HG03442 (cell line): ENCODE data around the gene SUSD4.

Experiments
- ATAC-seq: cut with Tn5 transposase; IDR thresholded peaks from one replicate; pipeline ENCODE4 v1.9.1; 2021; ENCODE audit warnings: mild to moderate bottlenecking, moderate library complexity; ENCODE audit not compliant: unreplicated experiment

Gene SUSD4

DNA sequence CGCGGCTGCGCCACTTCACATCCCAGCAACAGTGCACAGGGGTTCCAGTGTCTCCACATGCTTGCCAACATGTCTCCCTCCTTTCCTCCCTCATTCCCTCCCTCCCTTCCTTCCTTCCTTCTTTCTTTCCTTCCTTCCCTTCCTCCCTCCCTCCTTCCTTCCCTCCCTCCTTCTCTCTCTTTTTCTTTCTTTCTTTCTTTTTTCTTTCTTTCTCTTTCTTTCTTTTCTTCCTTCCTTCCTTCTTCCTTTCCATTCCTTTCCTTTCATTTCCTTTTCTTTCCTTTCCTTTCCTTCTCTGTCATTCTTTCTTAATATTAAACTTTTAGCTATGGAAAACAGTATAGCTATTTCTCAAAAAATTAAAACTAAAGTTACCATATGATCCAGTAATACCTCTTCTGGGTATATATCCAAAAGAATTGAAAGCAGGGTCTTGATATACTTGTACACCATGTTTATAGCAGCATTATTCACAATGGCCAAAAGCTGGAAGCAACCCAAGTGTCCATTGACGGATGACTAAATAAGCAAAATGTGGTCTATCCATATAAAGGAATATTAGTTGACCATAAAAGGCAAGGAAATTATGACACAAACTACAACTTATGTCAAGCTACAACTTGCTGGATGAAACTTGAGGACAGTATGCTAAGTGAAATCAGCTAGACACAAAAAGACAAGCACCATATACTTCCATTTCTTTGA is 165.9 kb downstream of the SUSD4 start:
- no peak for ATAC-seq

DNA sequence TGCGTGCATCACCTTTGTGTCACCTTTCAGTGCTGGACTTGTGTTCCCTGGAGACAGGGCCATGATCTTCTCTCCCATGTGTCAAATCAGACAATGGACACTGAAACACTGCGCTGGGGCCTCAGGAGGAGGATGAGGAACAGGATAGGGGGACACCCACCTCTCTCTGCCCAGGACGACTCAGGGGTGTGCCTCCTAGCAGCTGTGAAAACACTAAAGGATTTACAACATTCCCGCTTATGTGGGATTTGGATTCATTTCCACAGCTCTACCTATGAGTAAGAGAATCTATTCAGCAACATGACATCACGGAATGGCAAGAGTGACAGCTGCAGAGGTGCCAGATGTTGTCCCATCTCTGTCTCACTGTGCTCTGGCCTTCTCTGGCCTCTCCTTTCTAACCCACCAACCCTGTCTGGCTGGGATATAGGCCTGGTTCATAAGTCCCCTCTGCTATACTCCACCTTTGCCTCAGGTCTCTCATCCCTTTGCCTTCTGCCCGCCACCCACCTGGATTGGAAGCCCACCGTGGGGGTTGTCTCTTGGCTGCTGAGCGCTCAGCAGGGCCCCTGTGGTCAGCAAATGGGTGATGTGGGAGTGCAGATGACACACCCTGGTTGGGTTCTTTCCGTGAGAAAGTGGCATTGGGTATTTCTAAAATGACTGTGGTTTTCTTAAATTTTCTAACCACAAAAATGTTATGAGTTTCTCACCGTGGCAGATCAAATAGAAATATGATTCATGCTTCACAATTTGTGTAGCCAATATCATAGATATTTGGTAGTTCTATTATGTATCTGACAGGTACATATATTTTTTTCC is 173.9 kb downstream of the SUSD4 start:
- ATAC-seq = peak; percentile 68

DNA sequence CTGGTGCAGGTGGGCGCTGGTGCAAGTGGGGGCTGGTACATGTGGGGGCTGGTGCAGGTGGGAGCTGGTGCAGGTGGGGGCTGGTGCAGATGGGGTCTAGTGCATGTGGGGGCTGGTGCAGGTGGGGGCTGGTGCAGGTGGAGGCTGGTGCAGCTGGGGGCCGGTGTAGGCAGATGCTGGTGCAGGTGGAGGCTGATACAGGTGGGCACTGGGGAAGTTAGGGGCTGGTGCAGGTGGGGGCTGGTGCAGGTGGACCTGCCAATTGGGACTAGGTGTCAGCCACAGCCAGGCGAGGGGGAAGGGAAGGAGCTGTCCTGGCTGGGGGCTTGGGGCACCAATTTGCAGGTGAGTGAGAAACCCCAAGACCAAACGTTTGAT is 174.5 kb downstream of the SUSD4 start:
- ATAC-seq = no peak

DNA sequence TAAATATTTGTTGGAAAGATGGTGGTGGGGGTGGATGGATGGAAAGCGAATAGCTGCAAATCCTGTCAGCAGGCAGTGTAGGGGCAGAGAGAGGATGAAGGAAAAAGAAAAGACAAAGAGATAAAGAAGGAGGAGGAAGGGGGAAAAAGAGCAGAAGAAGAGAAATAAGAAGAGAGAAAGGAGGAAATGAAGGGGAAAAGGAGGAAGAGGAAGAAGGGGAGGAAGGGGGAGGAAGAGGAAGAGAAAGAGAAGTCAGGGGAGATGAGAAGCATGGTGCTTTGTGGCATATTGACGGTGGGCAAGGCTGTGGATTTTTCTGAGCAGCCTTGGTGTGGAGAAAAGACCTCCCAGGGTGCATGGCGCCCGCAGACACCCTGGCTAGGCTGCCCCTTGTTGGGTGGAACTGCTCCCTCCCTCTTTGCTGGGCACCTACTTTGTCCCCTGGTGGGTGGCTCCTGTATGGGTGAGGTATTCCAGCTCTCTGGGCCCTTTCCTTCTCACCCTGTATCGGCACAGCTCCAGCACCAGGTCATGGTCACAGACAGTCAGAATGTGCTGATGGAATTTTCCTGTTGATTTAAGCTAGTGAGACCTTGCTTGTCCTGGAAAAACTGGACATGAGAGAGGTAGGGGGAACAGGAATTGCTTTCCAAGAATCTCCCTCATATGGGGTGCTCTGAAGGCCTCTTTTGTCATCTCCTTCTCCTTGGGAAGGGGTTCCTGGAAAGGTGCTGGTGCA is 175.2 kb downstream of the SUSD4 start:
- ATAC-seq = no peak

DNA sequence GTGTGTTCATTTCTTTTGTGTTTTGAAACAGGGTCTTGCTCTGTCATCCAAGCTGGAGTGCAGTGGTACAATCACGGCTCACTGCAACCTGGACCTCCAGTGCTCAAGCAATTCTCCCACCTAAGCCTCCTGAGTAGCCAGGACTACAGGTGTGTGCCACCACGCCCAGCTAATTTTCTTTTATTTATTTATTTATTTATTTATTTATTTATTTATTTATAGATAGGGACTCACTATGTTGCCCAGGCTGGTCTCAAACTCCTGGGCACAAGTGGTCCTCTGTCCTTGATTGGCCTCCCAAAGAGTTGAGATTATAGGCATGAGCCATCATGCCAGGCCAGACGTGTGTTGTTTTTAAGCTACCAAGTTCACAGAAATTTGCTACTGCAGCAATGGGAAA is 177.2 kb downstream of the SUSD4 start:
- no peak for ATAC-seq

DNA sequence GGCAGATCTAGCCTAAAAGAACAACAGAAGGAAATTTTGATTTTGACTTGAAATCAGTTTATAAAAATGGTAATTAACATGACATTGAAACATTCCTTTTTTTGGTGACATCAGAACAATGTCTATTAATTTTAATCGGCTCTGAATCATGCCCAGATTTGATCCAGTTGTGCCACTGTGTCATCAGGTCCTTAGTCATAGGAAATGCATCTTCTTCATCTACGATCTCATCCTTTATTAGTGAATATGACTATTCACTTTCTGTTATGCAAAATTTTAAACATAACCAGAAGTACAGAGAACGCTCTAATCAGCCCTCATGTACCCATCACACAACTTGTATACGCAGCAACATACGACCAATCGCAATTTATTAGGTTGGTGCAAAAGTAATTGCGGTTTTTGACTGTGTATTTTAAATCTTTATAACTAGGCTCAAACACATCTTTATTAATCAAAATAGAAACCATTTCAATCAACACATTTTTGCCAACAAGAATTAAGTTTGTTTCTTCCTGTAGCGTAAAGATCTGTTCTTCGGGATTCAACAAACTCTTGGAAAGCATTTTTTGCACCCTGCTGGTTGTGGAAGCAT is 180.6 kb downstream of the SUSD4 start:
- ATAC-seq = no peak

DNA sequence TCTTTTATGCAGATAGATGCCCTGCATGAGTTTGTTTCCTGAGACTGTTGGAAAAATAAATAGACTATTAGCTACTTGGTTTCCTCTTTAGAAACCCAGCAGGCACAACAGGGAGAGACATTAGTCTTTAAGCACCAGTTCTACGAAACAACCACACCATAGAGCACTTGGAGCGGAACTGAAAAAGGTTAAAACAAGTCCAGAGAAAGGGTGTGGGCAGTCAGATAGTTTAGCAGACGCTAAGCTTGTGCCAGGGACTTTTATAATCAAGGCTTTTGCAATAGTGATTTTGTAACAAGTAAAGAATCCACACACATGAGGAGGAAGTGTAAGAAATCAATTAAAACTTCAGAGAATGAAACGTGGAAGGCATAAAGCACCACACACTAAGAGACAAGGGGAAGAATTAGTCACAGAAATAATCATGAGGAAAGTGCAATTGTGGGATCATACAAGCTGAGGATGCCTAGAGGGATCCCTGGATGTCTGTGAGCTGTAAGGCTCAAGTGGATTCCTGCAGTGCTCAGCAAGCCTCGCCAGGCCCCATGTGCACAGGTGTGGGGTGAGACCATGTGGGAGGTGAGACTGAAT is 183.2 kb downstream of the SUSD4 start:
- no peak for ATAC-seq

DNA sequence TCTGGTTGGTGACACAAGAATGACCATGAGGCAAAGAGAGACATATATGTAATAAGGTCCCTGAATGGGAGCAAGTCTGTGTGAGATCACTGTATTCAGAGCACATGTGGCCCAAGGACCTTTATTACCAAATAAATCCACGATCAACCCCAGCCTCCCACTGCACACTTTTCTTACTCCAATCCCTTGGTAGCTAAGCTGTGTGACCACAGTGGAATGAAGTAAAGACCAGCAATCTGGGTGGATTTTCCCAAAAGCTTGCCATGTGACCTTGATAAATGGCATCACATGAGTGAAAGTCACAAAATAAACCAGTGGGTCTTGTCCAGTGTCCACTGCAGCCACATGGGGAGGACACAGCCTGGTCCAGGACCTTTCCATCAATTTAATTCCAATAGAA is 184.2 kb downstream of the SUSD4 start:
- ATAC-seq = no peak

DNA sequence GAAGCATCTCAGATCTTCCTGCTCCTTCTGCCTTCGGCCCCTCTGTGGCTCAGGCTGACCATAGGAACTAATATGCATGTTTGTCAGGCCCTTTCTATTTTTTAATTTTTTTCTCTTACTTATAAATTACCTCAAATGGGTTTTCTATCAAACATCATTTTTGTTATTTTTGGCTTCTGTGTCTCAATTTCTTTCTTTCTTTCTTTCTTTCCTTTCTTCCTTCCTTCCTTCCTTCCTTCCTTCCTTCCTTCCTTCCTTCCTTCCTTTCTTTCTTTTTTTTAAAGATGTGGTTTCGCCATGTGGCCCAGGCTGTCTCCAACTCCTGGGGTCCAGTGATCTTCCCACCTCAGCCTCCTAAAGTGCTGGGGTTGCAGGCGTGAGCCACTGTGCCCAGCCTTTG is 184.7 kb downstream of the SUSD4 start:
- no peak for ATAC-seq

DNA sequence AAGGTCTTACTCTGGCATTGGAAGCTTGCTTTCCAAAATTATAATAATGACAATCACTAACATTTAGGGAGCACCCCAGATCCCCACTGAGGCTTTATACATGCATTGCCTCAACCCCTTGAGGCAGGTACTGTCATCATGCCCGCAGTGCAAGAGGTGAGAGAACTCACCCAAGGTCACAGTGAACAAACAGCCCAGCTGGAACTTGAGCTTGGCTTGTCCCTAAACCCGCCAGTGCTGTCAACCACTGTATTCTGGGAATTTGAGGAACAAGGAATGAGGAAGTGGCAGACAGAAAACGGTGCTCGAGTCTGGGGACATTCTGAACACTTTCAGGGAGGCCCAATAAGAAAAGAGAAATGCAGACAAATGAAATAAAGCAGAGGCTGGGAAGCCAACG is 186.3 kb downstream of the SUSD4 start:
- no peak for ATAC-seq

DNA sequence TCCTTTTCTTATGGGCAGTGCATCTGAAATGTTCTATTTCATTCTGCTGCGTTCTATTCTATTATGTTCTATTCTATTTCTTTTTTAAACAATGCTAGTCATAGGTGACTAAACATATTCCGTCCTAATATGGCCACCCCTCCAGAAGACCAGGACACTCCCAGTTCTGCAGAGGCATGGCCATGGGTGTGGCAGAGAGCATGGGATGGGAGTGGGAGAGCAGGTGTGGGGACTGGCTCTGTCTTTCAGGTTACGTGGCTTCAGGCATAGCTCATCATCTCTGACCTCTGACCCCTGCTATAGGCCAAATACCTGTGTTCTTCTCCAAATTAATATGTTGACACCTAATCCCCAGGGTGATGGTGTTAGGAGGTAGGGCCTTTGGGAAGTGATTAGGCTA is 187.5 kb downstream of the SUSD4 start:
- no peak for ATAC-seq

DNA sequence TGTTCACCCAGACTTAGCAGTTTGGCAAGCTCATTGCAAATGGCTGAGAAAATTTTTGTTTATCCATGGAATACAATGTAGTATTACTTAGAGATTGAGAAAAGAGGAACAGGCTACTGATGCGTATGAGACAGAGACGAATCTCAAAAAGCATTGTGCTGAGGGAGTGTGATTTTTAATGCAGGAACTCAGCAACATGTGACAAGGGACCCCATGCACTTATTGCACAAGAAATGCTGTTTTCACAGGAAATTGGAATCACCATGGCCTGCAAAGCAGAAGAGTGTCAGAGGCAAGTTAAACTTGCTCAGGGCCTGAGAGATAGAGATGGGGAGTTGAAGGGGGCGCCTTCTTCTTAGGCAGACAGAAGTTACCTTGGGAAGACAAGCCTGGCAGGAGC is 188.3 kb downstream of the SUSD4 start:
- no peak for ATAC-seq

DNA sequence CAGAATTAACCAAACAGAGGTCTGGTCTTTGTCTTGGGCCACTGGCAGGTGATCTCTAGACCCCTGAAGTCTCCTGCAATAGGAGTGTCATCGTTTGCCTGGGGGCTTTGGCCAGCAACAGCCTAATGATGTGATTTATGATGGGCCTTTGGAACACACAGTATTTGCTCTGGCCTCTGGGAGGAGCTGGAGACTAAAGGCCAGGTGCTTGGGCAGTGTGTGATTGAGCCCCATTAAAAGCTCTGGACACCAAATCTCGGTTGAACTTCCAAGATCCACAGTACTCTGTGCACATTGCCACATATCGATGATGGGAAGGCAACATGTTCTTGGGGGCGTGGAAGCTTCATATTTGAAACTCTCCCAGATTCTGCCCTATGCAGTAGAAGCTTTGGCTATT is 188.9 kb downstream of the SUSD4 start:
- no peak for ATAC-seq
